Pulmonary artery endothelial cell (primary cell): ENCODE measurements around the gene PRRG3. TPM values are rescaled to one million over a fixed set of nuclear protein-coding genes. Genes with fewer than 3 reads are reported as not detected.
"Not testable (repeated sequence)": the region's sequence is repeated elsewhere in the genome, so short reads cannot be mapped to it uniquely, and the experiment has no call there.

ENCODE experiments used
- DNase-seq: peaks from one replicate; pipeline ENCODE4 v3.0.0-alpha.2; 2011; ENCODE audit warnings: low read depth, low spot score
- total RNA-seq: library from RNA; depleted of rRNA; stranded (reverse); fragments of >200 nt; gene quantifications from 2 replicates; pipeline ENCODE4 v1.2.3, GENCODE V29; 2014

The PRRG3 gene
- total RNA-seq, result not detected in 2 replicates

DNA sequence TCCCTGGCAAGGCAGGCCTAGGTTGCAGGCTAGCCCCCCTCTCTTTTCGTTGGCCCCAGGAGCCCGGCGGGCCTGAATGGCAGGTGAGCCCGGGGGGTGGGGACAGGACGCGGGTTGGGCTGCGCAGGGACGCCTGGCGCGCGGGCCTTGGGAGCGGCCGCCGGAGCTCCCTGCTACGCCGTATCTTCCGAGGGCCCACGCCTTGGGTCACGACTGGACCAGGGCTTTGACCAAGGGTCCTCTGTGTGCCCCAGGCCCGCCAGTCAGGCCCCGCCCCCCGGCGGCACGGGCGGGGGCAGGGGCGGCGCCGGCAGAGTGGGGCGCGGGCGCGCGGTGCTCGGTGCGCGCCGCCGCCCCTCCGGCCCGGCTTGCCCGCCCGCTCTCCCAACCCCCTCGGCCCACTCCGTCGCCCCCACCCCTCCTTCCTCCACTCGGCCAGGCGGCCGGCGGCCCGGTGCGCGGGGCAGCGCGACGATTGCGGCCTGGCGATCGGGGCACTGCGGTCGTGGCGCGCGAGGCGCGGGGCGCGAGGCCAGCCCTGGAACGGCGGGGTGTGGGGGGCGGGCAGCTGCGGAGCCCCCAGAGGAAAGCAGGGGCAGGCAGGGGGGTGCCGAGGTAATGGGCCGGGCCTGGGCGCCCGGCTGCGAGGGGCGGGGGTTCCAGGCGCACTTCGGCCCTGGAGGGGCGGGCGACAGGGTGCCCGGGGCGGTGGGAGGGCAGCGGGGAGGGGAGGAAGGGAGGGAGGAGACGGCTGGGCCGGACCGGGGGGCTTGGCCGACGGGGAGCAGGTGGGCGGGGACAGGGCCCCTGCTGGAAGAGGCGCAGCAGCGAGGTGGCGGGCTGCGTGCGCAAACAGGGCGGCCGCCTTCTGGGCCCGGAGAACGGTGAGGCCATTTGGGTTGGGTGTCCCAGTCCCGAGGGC is at the start of gene PRRG3:
Gene PRRG3 (plus strand): TSS at position 798 of the 922 bp plus-strand sequence. CDS start 3,357 bp downstream, outside the sequence.
- no peak for DNase-seq

DNA sequence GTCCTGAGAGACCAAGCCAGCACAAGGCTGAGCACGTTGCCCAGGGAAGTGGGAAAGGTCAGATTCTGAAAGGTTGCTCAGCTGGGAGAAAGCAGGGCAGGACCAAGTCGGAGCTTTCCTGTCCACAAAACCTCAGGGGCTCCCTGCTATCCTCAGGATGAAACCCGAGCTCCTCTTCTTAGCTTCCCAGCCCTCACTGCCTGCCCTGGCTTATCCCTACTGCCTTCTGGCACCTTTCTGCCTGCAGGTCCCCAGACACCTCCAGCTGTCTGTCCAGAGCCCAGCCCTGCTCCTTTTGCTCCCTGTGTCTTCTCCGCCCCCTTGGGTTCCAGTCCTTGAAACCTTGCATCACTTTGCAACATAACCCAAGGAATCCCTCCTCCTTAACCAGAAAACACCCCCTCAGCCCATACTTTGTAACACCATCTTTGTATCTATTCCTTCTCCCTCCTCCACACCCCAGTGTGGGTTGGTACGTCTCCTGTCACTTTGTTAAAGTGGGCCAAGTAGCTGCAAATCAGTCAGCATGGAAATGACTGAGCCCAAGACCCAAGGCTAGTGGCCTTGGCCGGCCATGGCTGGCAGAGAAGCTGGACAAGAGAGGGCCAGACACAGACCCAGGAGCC is 20.0 kb upstream of the PRRG3 start:
- no peak for DNase-seq

GRCh38 chrX:151676196-151676595 is 19.1 kb upstream of the PRRG3 start:
- no peak for DNase-seq

- no peak for DNase-seq
Observed at GRCh38 chrX:151679798-151680402, 15.4 kb upstream of the PRRG3 start.

GRCh38 chrX:151680805-151681204 is 14.5 kb upstream of the PRRG3 start:
- DNase-seq, result no peak

- DNase-seq, result no peak
Observed at GRCh38 chrX:151687635-151688034, 7.6 kb upstream of the PRRG3 start.

DNA sequence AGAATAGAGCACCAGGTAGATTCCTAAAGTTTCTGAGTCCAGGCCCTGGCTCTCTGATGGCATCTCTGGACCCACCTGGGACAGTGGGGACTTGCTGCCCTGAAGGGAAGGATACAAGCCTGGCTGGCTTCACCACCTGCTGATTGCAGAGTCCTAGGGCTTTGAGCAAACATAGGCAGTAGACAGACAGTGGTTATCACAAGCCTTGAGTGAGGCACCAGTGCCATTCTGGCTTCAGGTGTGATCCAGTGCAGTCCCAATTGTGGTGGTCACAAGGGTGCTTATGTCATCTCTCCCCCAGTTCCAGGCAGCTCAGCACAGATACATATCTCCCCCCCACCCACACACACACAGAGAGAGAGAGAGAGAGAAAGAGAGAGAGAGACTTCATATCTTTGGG is 6.6 kb upstream of the PRRG3 start:
- DNase-seq, result no peak

- no peak for DNase-seq
Observed at GRCh38 chrX:151692825-151693224, 2.4 kb upstream of the PRRG3 start.

GRCh38 chrX:151694121-151694520 is 1.1 kb upstream of the PRRG3 start:
- no peak for DNase-seq

DNA sequence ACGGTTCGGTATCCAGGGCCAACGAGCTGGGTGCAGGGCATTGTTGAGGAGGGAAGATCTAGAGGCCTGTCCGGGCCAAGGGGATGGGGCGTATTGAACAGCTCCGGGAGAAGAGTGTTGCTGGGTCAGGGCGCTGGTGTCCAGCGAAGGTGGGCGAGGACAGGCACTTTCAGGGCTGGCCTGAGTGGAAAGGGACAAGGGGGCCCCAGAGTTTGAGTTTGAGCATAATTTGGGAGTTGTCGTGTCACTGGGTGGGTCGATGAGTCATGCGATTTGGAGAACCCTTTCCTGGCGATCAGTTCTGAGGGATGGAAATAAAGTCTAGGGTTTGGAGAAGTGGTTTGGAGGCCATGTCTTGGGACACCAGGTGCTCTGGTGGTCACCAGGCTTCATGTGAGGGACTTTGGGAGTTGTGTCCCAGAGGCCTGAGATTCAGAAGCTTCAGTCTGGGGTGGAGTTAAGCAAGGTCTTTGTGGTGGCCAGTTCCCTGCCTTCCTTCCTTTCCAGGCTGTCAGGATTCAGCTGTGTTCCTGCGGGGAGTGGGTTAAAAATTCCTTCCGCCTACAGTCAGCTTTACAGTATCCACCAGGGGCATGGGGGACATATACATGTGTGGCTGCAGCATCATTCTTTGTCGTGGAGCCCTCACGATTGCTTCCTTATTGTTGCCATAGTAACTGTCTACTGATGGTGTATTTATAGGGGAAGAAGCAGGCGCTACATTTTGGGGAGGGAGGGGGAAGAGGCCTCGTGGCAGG is 504 bp downstream of the PRRG3 start:
- no peak for DNase-seq

GRCh38 chrX:151697082-151697481 is 1.8 kb downstream of the PRRG3 start:
- DNase-seq, result not testable (repeated sequence)

- no peak for DNase-seq
Observed at GRCh38 chrX:151697522-151697921, 2.3 kb downstream of the PRRG3 start.

- no peak for DNase-seq
Observed at GRCh38 chrX:151698485-151698884, 3.2 kb downstream of the PRRG3 start.

GRCh38 chrX:151699746-151700145 is 4.5 kb downstream of the PRRG3 start:
- DNase-seq, result no peak

GRCh38 chrX:151700581-151700980 is 5.3 kb downstream of the PRRG3 start:
- no peak for DNase-seq

DNA sequence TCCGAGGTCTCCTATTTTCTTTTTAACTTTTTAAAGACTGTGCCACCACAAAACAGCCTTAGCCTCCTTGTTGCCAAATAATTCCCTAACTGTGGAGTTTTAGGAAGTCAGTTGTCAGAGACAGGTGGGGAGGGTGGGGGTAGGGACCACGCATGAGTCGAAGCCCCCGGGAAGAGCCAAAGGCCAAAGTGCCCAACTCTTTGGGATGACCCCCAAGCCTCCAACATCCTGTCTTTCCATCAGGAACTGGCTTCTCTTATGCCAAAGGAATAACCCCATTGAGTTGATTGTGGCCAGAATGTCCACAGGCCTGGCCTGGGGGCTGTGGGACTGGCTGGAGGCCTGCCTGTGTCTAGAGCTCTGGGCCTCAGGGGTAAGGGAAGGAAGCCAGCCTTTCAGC is 5.8 kb downstream of the PRRG3 start:
- DNase-seq, result no peak

DNA sequence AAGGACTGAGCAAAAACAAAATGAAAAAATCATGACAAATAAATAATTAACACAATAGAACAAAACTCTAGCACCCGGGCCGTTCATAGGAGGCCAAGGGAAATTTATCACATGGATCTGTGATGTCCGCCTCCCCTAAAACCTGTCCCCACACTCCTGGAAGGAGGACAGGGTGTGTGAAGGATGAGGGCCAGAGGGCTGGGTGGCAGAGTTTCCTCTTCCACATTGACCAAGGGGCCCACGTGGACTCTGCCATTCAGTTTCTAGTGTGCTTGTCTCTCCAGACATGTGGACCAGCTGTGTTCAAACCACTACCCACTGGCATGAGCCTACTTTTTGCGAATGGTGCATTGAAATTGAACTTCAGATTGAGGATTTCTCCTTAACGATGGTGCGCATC is 6.3 kb downstream of the PRRG3 start:
- DNase-seq, result no peak

- DNase-seq, result no peak
Observed at GRCh38 chrX:151702026-151702714, 6.9 kb downstream of the PRRG3 start.

- no peak for DNase-seq
Observed at GRCh38 chrX:151702741-151703340, 7.6 kb downstream of the PRRG3 start.

GRCh38 chrX:151703487-151703886 is 8.2 kb downstream of the PRRG3 start:
- DNase-seq, result no peak
